ENCODE data around the gene LRRC42.

LRRC42 gene

DNA sequence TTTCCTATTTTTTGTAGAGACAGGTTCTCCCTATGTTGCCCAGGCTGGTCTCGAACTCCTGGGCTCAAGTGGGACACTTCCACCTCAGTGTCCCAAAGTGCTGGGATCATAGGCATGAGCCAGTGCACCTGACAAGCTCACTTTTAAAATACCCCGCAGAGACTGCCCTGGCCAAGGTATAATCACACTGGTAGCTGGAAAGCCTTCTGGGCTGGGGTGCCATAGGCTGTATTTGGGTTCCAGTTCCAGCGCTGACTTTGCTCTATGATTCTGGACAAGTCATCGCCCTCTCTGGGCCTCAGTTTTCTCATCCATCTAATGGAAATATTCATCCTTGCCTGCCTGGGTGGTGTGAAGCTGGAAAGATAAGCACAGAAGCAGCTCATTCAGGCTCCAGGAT lies 61.5 kb downstream of the LRRC42 start:
- no peak overlapping the region for H3K4me2 ChIP-seq (ENCODE audit: low read length)
- TF ChIP-seq, protein P1, sequence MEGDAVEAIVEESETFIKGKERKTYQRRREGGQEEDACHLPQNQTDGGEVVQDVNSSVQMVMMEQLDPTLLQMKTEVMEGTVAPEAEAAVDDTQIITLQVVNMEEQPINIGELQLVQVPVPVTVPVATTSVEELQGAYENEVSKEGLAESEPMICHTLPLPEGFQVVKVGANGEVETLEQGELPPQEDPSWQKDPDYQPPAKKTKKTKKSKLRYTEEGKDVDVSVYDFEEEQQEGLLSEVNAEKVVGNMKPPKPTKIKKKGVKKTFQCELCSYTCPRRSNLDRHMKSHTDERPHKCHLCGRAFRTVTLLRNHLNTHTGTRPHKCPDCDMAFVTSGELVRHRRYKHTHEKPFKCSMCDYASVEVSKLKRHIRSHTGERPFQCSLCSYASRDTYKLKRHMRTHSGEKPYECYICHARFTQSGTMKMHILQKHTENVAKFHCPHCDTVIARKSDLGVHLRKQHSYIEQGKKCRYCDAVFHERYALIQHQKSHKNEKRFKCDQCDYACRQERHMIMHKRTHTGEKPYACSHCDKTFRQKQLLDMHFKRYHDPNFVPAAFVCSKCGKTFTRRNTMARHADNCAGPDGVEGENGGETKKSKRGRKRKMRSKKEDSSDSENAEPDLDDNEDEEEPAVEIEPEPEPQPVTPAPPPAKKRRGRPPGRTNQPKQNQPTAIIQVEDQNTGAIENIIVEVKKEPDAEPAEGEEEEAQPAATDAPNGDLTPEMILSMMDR (IDR thresholded peaks at IDR 0.05; ENCODE audit: low read depth, low read length), result no peak
- TF ChIP-seq EZH2phosphoT487 (IDR thresholded peaks at IDR 0.05; ENCODE audit: low read depth), result no peak
- no peaks in the 10 kb centered on the region for H3K79me2 ChIP-seq (ENCODE audit: low read length)
- H3K9me3 ChIP-seq (ENCODE audit: insufficient read depth, low read length), result no peaks in the 10 kb centered on the region
- H2AFZ ChIP-seq (ENCODE audit: low read depth, low read length), result no peak overlapping the region
- H3K27ac ChIP-seq (ENCODE audit: low read length), result no peak overlapping the region
- no peaks in the 10 kb centered on the region for H3K36me3 ChIP-seq (replicated peaks; ENCODE audit: low read depth, low read length)
- no peaks in the 10 kb centered on the region for H3K27me3 ChIP-seq (ENCODE audit: low read depth, low read length)
- no peaks in the 10 kb centered on the region for H3K4me1 ChIP-seq (ENCODE audit: low read length)
- no peaks in the 10 kb centered on the region for H4K20me1 ChIP-seq (ENCODE audit: insufficient read depth, low read length)
- H3K9ac ChIP-seq (ENCODE audit: low read length), result no peak overlapping the region
- H3K4me3 ChIP-seq (ENCODE audit: low read length), result no peak overlapping the region

DNA sequence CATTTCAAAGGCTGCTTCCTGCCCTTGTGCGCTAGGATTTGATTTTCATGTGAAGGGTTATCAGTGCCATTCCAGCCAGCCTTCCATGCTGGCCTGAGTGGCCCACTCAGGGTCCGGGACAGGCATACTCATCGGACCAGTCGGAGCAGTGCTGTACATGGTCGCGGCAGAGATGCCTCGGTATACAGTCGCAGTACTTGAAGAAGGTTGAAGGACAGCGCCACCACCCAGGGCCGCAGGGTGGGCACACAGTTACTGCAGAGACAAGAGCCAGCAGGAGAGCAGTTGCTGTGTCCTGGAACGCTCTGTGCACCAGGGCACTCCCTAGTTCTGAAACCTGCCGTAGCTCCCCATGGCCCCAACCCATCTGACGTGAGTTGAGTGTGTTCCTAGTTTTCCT lies 62.7 kb downstream of the LRRC42 start:
- H3K27ac ChIP-seq (ENCODE audit: low read length), result no peak overlapping the region
- H3K27me3 ChIP-seq (ENCODE audit: low read depth, low read length), result no peaks in the 10 kb centered on the region
- no peak for TF ChIP-seq EZH2phosphoT487 (IDR thresholded peaks at IDR 0.05; ENCODE audit: low read depth)
- TF ChIP-seq, protein P1 (IDR thresholded peaks at IDR 0.05; ENCODE audit: low read depth, low read length), result no peak
- no peak overlapping the region for H3K9ac ChIP-seq (ENCODE audit: low read length)
- no peaks in the 10 kb centered on the region for H3K79me2 ChIP-seq (ENCODE audit: low read length)
- H4K20me1 ChIP-seq (ENCODE audit: insufficient read depth, low read length), result no peaks in the 10 kb centered on the region
- no peaks in the 10 kb centered on the region for H3K4me1 ChIP-seq (ENCODE audit: low read length)
- H3K36me3 ChIP-seq (replicated peaks; ENCODE audit: low read depth, low read length), result no peaks in the 10 kb centered on the region
- no peaks in the 10 kb centered on the region for H3K9me3 ChIP-seq (ENCODE audit: insufficient read depth, low read length)
- H3K4me3 ChIP-seq (ENCODE audit: low read length), result no peak overlapping the region
- H2AFZ ChIP-seq (ENCODE audit: low read depth, low read length), result no peak overlapping the region
- no peak overlapping the region for H3K4me2 ChIP-seq (ENCODE audit: low read length)

DNA sequence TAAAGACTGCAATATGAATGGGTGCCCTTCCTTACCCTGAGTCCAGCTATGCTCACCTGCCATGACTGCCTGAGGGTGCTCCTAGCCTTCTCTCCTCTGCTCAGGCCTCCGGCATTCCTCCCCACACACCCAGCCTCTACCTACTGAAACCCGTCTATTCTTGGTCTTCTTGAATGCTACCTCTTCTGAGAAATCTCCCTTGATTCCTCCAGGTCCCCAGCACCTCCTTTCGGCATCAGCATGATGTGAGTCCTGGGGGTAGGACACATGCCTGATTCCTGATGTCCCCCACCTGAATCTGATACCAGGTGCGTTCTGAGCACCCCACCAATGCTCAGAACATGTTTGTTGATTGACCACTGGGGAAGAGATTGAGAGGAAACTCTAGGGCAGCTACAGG lies 63.3 kb downstream of the LRRC42 start:
- H3K9ac ChIP-seq (ENCODE audit: low read length), result no peak overlapping the region
- H2AFZ ChIP-seq (ENCODE audit: low read depth, low read length), result no peak overlapping the region
- no peaks in the 10 kb centered on the region for H4K20me1 ChIP-seq (ENCODE audit: insufficient read depth, low read length)
- no peaks in the 10 kb centered on the region for H3K36me3 ChIP-seq (replicated peaks; ENCODE audit: low read depth, low read length)
- no peak overlapping the region for H3K4me3 ChIP-seq (ENCODE audit: low read length)
- H3K79me2 ChIP-seq (ENCODE audit: low read length), result no peaks in the 10 kb centered on the region
- H3K4me2 ChIP-seq (ENCODE audit: low read length), result no peak overlapping the region
- H3K27ac ChIP-seq (ENCODE audit: low read length), result no peak overlapping the region
- no peaks in the 10 kb centered on the region for H3K9me3 ChIP-seq (ENCODE audit: insufficient read depth, low read length)
- TF ChIP-seq EZH2phosphoT487 (IDR thresholded peaks at IDR 0.05; ENCODE audit: low read depth), result no peak
- TF ChIP-seq, protein P1 (IDR thresholded peaks at IDR 0.05; ENCODE audit: low read depth, low read length), result no peak
- no peaks in the 10 kb centered on the region for H3K4me1 ChIP-seq (ENCODE audit: low read length)
- no peaks in the 10 kb centered on the region for H3K27me3 ChIP-seq (ENCODE audit: low read depth, low read length)

DNA sequence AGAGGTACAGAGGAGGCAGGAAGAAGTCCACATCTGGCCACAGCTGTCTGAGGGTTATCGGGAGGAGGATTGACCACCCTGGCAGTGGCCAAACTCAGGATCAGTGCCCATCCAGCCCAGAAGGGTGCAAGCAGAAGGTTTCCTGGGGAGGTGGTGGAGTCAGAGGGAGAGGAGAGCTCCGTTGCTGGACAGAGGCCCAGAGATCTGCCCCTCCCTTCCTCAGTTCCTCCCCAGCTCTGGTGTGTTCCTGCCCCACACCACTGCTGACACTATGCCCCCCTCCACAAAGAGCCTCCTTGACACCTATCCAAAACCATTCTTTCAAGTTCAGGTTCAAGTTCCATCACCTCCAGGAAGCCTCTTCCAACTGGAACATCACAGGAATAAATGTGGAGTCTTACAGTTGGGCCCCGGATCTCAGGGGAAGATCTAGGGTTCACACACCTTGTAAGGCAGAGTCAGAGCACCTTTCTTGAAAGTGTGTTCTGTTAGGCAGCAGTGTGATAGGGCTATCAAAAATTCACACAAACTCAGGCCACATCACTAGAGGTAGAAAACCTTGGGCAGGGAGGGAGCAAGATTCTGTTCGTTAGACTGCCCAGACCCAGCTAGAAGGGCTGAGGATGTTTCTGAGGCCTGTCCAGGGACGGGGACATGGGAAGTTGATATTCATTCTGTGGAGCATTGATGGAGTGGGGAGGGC lies 64.4 kb downstream of the LRRC42 start:
- Histone ChIP-seq H3K79me2 (ENCODE audit: low read length) (no peaks in the 10 kb centered on the region), H3K27ac (ENCODE audit: low read length) (no peak overlapping the region), H3K4me3 (ENCODE audit: low read length) (no peak overlapping the region), H3K4me1 (ENCODE audit: low read length) (no peaks in the 10 kb centered on the region), H3K36me3 (replicated peaks; ENCODE audit: low read depth, low read length) (no peaks in the 10 kb centered on the region), H3K9me3 (ENCODE audit: insufficient read depth, low read length) (no peaks in the 10 kb centered on the region), H3K27me3 (ENCODE audit: low read depth, low read length) (no peaks in the 10 kb centered on the region), H2AFZ (ENCODE audit: low read depth, low read length) (no peak overlapping the region), H3K4me2 (ENCODE audit: low read length) (no peak overlapping the region), H3K9ac (ENCODE audit: low read length) (no peak overlapping the region), H4K20me1 (ENCODE audit: insufficient read depth, low read length) (no peaks in the 10 kb centered on the region)
- TF ChIP-seq, protein P1 (IDR thresholded peaks at IDR 0.05; ENCODE audit: low read depth, low read length), result no peak
- no peak for TF ChIP-seq EZH2phosphoT487 (IDR thresholded peaks at IDR 0.05; ENCODE audit: low read depth)
